HEK293T (cell line): Measurements from ENCODE around the gene SLC4A11.

Experiments used
- BHLHE40 ChIP-seq: fragments of 450-650 bp; IDR thresholded peaks from 2 replicates; pipeline ENCODE4 v1.6.1; 2016; ENCODE audit warnings: mild to moderate bottlenecking, moderate library complexity, borderline replicate concordance
- CTBP1 ChIP-seq: fragments of 450-650 bp; IDR thresholded peaks from 2 replicates; pipeline ENCODE4 v1.6.1; 2016; ENCODE audit warnings: borderline replicate concordance
- FOXK2 ChIP-seq: fragments of 450-650 bp; IDR thresholded peaks from 2 replicates; pipeline ENCODE4 v1.6.1; 2016; ENCODE audit warnings: mild to moderate bottlenecking
- ZNF384 ChIP-seq: fragments of 450-650 bp; IDR thresholded peaks from 2 replicates; pipeline ENCODE4 v1.6.1; 2016

- TF ChIP-seq CTBP1 (no peak), ZNF384 (no peak), BHLHE40 (no peak), FOXK2 (no peak)
These were observed 12.9 kb downstream of the SLC4A11 start for GRCh38 chr20:3226093-3226492.
